ENCODE results near the gene MYOM1. TPM values are rescaled to one million over a fixed set of nuclear protein-coding genes. Genes with fewer than 3 reads are reported as not detected.
"Not testable (repeated sequence)": the region's sequence is repeated elsewhere in the genome, so short reads cannot be mapped to it uniquely, and the experiment has no call there.

MYOM1 gene
- total RNA-seq, 2 experiments from 2014 or later = 0.59 to 0.91 TPM

DNA sequence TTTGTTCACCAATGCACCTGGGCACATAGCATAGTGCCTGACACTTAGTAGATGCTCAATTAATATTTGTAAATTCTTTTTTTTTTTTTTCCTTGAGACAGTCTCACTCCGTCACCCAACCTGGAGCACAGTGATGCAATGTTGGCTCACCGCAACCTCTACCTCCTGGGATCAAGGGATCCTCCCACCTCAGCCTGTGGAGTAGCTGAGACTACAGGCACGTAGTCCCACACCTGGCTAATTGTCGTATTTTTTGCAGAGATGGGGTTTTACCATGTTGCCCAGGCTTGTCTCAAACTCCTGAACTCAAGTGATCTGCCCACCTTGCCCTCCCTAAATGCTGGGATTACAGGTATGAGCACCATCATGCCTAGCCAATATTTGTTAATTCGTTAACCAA, 183.7 kb downstream of the MYOM1 start:
- CTCF ChIA-PET = no interaction called here

DNA sequence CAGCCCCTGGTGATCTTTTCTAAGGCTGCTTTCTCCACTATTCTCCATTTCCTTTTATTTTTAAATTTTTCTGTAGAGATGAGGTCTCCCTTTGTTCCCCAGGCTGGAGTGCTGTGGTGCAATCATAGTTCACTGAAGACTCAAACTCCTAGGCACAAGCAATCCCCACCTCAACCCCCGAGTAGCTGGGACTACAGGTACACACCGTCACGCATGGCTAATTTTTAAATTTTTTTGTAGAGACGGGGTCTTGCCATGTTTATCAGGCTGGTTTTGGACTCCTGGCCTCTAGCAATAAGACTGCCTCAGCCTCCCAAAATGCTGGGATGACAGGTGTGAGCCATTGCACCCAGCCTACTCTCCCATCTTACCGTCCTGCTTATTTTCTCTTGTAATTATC, 184.1 kb downstream of the MYOM1 start:
- ChIA-PET POLR2A (no interaction called here), CTCF (no interaction called here)

More for the DNA sequence above, 183.7 kb downstream of the MYOM1 start:
- POLR2A ChIA-PET = no interaction called here

DNA sequence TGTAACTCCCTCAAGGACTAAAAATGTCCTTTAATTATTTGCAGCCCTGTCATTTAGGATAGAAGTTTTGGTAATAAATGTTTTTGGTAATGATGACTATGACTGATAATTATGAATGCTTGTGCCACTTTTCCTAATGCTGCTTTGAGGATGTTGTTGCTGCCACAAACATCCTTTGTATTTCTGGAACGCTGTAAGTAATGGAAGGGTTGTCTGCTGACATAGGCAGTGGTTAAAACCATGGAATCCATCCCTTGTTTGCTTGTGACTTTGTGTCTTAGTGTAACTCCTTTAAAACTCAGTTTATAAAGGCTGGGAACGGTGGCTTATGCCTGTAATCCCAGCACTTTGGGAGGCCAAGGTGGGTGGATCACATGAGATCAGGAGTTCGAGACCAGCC, 187.0 kb downstream of the MYOM1 start:
- POLR2A ChIA-PET = no interaction called here
- CTCF ChIA-PET = interaction anchor here (0.7 kb wide), 1 partner anchor 30 kb away, joined by 3 read pairs; no protein-coding TSS in a partner anchor

DNA sequence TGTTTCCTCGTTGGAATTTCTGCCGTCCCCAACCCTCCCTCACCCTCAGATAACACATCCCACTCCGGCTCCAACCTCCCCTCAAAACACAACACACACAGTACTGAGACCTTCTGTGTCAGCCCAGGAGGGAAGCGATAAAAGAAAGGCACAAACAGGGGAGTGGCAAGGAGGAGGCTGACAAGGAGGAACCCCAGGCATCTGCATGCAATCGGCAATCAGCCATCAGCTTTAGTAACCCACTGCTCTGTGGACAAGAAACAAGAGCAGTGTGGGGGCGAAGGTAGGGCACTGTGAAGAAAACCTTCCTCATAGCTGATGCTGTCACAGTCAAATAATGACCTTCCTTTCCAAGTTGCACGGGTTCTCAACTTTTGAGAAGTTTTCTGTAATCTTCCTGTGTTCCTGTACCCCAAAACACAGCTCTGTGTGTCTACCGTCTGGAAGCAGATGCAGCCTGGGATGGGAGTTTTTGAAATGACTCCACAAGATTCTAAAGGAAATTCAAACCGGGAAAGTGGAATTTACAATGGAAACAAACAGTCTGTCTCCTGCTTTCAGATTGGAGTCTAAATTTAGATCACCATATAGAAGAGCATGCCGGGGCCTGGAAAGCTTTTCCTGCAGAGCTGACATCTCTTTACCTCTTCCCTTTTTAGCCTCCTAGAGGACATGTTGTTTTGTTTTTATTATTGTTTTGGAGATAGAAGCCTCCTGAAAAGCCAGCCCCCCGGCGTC, 190.4 kb downstream of the MYOM1 start:
- ChIA-PET CTCF (no interaction called here), POLR2A (no interaction called here)

DNA sequence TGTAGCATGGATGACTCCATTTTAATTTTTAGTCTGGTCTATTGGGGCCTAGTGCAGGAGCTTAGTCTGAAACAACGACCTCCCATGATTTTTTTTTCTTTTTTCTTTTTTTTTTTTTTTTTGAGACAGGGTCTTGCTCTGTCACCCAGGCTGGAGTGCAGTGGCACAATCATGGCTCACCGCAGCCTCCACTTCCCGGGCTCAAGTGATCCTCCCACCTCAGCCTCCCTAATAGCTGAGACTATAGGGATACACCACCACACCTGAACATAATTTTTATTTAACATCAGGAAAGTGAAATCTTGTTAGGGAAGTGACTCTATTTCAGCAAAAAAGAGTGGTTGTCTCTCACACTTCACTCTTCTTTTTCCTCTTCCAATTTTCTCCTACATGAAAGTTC, 191.7 kb downstream of the MYOM1 start:
- POLR2A ChIA-PET = not testable (repeated sequence)
- CTCF ChIA-PET = interaction anchor here (0.6 kb wide), 2 partner anchors 11 to 274 kb away, joined by 3 to 4 read pairs; no protein-coding TSS in a partner anchor

DNA sequence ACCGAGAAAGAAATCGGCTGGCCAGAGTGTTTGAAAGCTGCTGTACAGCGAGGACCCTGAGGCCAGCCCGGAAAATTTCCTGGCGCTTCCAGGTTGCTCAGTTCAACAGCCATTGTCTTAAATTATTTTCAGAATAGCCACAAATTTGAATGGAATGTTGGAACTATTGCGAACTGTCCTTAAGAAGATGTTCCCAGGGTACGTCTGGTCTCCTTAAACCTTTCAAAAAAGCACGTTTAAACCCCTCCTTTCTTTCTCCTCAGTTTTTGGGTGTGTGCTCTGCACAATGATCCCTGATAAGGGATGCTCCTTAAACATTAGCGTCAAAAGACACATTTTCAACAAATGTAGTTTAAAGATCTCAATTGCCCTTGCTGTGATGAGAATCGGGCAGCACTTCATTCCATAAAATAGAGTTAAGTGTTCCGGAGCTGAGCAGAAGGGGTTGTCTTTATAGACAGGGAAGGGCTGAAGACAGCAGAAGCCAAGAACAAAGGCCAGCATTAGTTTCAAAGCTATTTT, 192.3 kb downstream of the MYOM1 start:
- ChIA-PET CTCF (interaction anchor here (0.6 kb wide), 1 partner anchor 275 kb away, joined by 3 read pairs; no protein-coding TSS in a partner anchor), POLR2A (no interaction called here)

DNA sequence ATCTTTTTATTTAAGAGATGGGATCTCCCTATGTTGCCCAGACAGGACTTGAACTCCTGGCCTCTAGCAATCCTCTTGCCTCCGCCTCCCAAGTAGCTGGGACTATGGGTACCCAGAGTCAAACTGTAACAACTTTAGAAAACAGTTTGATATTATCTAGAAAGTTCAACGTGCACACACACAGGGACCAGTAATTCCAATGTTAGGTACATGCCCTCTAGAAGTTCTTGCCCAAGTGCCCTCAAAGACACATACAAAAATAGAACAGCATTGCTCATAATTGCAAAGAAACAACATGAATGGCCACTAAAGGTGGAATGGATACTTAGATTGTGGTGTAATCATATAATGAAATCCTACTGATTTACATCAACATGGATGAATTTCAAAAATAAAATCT, 194.2 kb downstream of the MYOM1 start:
- ChIA-PET CTCF (no interaction called here), POLR2A (no interaction called here)

DNA sequence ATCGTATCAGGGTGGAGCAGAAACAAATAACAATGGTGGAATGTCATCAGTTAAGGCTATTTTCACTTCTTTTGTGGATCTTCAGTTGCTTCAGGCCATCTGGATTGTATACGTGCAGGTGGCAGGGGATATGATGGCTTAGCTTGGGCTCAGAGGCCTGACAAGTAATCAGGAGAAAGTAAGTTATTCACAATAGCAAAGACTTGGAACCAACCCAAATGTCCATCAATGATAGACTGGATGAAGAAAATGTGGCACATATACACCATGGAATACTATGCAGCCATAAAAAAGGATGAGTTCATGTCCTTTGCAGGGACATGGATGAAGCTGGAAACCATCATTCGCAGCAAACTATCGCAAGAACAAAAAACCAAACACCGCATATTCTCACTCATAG, 196.2 kb downstream of the MYOM1 start:
- CTCF ChIA-PET, POLR2A ChIA-PET: not testable (repeated sequence)

Other genes with a start within 250 kb of the MYOM1 start
- gene LPIN2, start 206.8 kb downstream of the MYOM1 start, total RNA-seq = 10 to 100 TPM; 72.6 to 77.4 TPM
- 100 to 1,000 TPM; 351 to 355 TPM for gene MYL12A, start 27.8 kb upstream of the MYOM1 start, total RNA-seq
- 100 to 1,000 TPM; 235 to 238 TPM for gene MYL12B, start 42.2 kb upstream of the MYOM1 start, total RNA-seq
- 10 to 100 TPM; 38.5 to 39.4 TPM for gene TGIF1, start 230.2 kb upstream of the MYOM1 start, total RNA-seq

Data from activated CD8-positive, alpha-beta memory T cell treated with anti-CD3 and anti-CD28 coated beads for 36 hours (primary cell).